Measurements from ENCODE around the gene TAF1. TPM values are rescaled to one million over a fixed set of nuclear protein-coding genes. Genes with fewer than 3 reads are reported as not detected.
"Not testable (repeated sequence)": the region's sequence is repeated elsewhere in the genome, so short reads cannot be mapped to it uniquely, and the experiment has no call there.

TAF1 gene
- total and polyA plus RNA-seq, 4 donors, result 5.5 to 58.5 (median 30.1) TPM

- H3K9me3 ChIP-seq (ENCODE audit: control insufficient read depth, low read length); intact Hi-C loops (cut with DNase I); H3K4me1 ChIP-seq (ENCODE audit: control insufficient read depth in 1 of 2, insufficient read depth in 2 of 2, low read length in 2 of 2); DNase-seq; H3K27me3 ChIP-seq (ENCODE audit: control insufficient read depth in 1 of 2, insufficient read depth in 2 of 2, low read length in 1 of 2); H3K27ac ChIP-seq (ENCODE audit: low read depth in 1 of 2, low read length in 2 of 2); ATAC-seq (ENCODE audit: low FRiP score); H3K36me3 ChIP-seq (ENCODE audit: control insufficient read depth in 1 of 2, insufficient read depth in 2 of 2, low read length in 1 of 2); H3K4me3 ChIP-seq (ENCODE audit: low read length in 2 of 2): not testable (repeated sequence)
- 7% methylated on average over 1 to 2 of the region's 6 CpGs for WGBS, 2 donors
Observed at GRCh38 chrX:71349867-71350266, 16.3 kb upstream of the TAF1 start.

GRCh38 chrX:71352439-71352838, 13.7 kb upstream of the TAF1 start:
- ATAC-seq (ENCODE audit: low FRiP score); H3K27ac ChIP-seq (ENCODE audit: low read depth in 1 of 2, low read length in 2 of 2); DNase-seq; H3K36me3 ChIP-seq (ENCODE audit: control insufficient read depth in 1 of 2, insufficient read depth in 2 of 2, low read length in 1 of 2); intact Hi-C loops (cut with DNase I); H3K4me3 ChIP-seq (ENCODE audit: low read length in 2 of 2); H3K4me1 ChIP-seq (ENCODE audit: control insufficient read depth in 1 of 2, insufficient read depth in 2 of 2, low read length in 2 of 2); H3K27me3 ChIP-seq (ENCODE audit: control insufficient read depth in 1 of 2, insufficient read depth in 2 of 2, low read length in 1 of 2); H3K9me3 ChIP-seq (ENCODE audit: control insufficient read depth, low read length): not testable (repeated sequence)
- WGBS, 2 donors, result 57 to 83% methylated on average over 5 of the region's 5 CpGs

GRCh38 chrX:71364221-71364620, 1.9 kb upstream of the TAF1 start:
- H3K9me3 ChIP-seq (ENCODE audit: control insufficient read depth, low read length), result no peaks in the 10 kb centered on the region
- intact Hi-C loops (cut with DNase I), result loop anchor here in 1 of 2 donors (10.0 kb wide), 2 partner anchors 109 to 179 kb away; partner anchors contain the start of gene ZMYM3

GRCh38 chrX:71365356-71365874, 742 bp upstream of the TAF1 start:
- Histone ChIP-seq H3K27me3 (ENCODE audit: control insufficient read depth in 1 of 2, insufficient read depth in 2 of 2, low read length in 1 of 2) (no peaks in the 10 kb centered on the region), H3K36me3 (ENCODE audit: control insufficient read depth in 1 of 2, insufficient read depth in 2 of 2, low read length in 1 of 2) (no peaks in the 10 kb centered on the region), H3K4me3 (ENCODE audit: low read length in 2 of 2) (peak overlapping the region; percentile 25 to 90), H3K9me3 (ENCODE audit: control insufficient read depth, low read length) (no peaks in the 10 kb centered on the region), H3K27ac (ENCODE audit: low read depth in 1 of 2, low read length in 2 of 2) (peak overlapping the region in 1 of 2 donors; percentile 93), H3K4me1 (ENCODE audit: control insufficient read depth in 1 of 2, insufficient read depth in 2 of 2, low read length in 2 of 2) (no peaks in the 10 kb centered on the region)
- ATAC-seq (ENCODE audit: low FRiP score) (peak; percentile 5), DNase-seq (no peak)
- intact Hi-C loops (cut with DNase I), result loop anchor here in 1 of 2 donors (10.0 kb wide), 2 partner anchors 111 to 181 kb away; partner anchors contain the start of gene ZMYM3
- 0 to 33% methylated on average over 16 of the region's 16 CpGs for WGBS, 2 donors

More at GRCh38 chrX:71364221-71364620, 1.9 kb upstream of the TAF1 start:
- DNase-seq (no peak), ATAC-seq (ENCODE audit: low FRiP score) (no peak)
- WGBS, 2 donors, result 93 to 96% methylated on average over 14 of the region's 14 CpGs
- H3K4me3 ChIP-seq (ENCODE audit: low read length in 2 of 2), result no peak overlapping the region
- no peaks in the 10 kb centered on the region for H3K4me1 ChIP-seq (ENCODE audit: control insufficient read depth in 1 of 2, insufficient read depth in 2 of 2, low read length in 2 of 2)
- no peaks in the 10 kb centered on the region for H3K36me3 ChIP-seq (ENCODE audit: control insufficient read depth in 1 of 2, insufficient read depth in 2 of 2, low read length in 1 of 2)
- H3K27me3 ChIP-seq (ENCODE audit: control insufficient read depth in 1 of 2, insufficient read depth in 2 of 2, low read length in 1 of 2), result no peaks in the 10 kb centered on the region
- no peak overlapping the region for H3K27ac ChIP-seq (ENCODE audit: low read depth in 1 of 2, low read length in 2 of 2)

- peak in 1 of 2 donors; percentile 77 for DNase-seq
- Histone ChIP-seq H3K27me3 (ENCODE audit: control insufficient read depth in 1 of 2, insufficient read depth in 2 of 2, low read length in 1 of 2) (no peaks in the 10 kb centered on the region), H3K27ac (ENCODE audit: low read depth in 1 of 2, low read length in 2 of 2) (peak overlapping the region in 1 of 2 donors; percentile 90), H3K9me3 (ENCODE audit: control insufficient read depth, low read length) (no peaks in the 10 kb centered on the region), H3K4me1 (ENCODE audit: control insufficient read depth in 1 of 2, insufficient read depth in 2 of 2, low read length in 2 of 2) (no peaks in the 10 kb centered on the region), H3K4me3 (ENCODE audit: low read length in 2 of 2) (peak overlapping the region; percentile 39 to 72), H3K36me3 (ENCODE audit: control insufficient read depth in 1 of 2, insufficient read depth in 2 of 2, low read length in 1 of 2) (no peaks in the 10 kb centered on the region)
- intact Hi-C loops (cut with DNase I), result loop anchor here in 1 of 2 donors (10.0 kb wide), 2 partner anchors 112 to 182 kb away; partner anchors contain the start of gene ZMYM3
- WGBS, 2 donors, result 0 to 40% methylated on average over 34 to 36 of the region's 36 CpGs
- peak; percentile 31 for ATAC-seq (ENCODE audit: low FRiP score)
Observed at GRCh38 chrX:71366674-71367256, 608 bp downstream of the TAF1 start.

- no peaks in the 10 kb centered on the region for H3K9me3 ChIP-seq (ENCODE audit: control insufficient read depth, low read length)
- H3K27me3 ChIP-seq (ENCODE audit: control insufficient read depth in 1 of 2, insufficient read depth in 2 of 2, low read length in 1 of 2), result no peaks in the 10 kb centered on the region
- intact Hi-C loops (cut with DNase I), result loop anchor here in 1 of 2 donors (10.0 kb wide), 2 partner anchors 113 to 183 kb away; partner anchors contain the start of gene ZMYM3
- no peak overlapping the region for H3K4me3 ChIP-seq (ENCODE audit: low read length in 2 of 2)
- ATAC-seq (ENCODE audit: low FRiP score) (no peak), DNase-seq (no peak)
- H3K4me1 ChIP-seq (ENCODE audit: control insufficient read depth in 1 of 2, insufficient read depth in 2 of 2, low read length in 2 of 2), result no peaks in the 10 kb centered on the region
- H3K36me3 ChIP-seq (ENCODE audit: control insufficient read depth in 1 of 2, insufficient read depth in 2 of 2, low read length in 1 of 2), result no peaks in the 10 kb centered on the region
- H3K27ac ChIP-seq (ENCODE audit: low read depth in 1 of 2, low read length in 2 of 2), result peak overlapping the region in 1 of 2 donors; percentile 90
- WGBS, 2 donors, result 20 to 53% methylated on average over 14 of the region's 14 CpGs
Observed at GRCh38 chrX:71367396-71367795, 1.2 kb downstream of the TAF1 start.

- H3K27ac ChIP-seq (ENCODE audit: low read depth in 1 of 2, low read length in 2 of 2), result no peak overlapping the region
- H3K4me3 ChIP-seq (ENCODE audit: low read length in 2 of 2), result no peak overlapping the region
- intact Hi-C loops (cut with DNase I), result no loop called here
- H3K9me3 ChIP-seq (ENCODE audit: control insufficient read depth, low read length), result no peaks in the 10 kb centered on the region
- H3K36me3 ChIP-seq (ENCODE audit: control insufficient read depth in 1 of 2, insufficient read depth in 2 of 2, low read length in 1 of 2), result no peaks in the 10 kb centered on the region
- no peak for ATAC-seq (ENCODE audit: low FRiP score)
- no peak for DNase-seq
- H3K27me3 ChIP-seq (ENCODE audit: control insufficient read depth in 1 of 2, insufficient read depth in 2 of 2, low read length in 1 of 2), result no peaks in the 10 kb centered on the region
- no peaks in the 10 kb centered on the region for H3K4me1 ChIP-seq (ENCODE audit: control insufficient read depth in 1 of 2, insufficient read depth in 2 of 2, low read length in 2 of 2)
- WGBS, 2 donors, result 81 to 85% methylated on average over 4 of the region's 4 CpGs
Observed at GRCh38 chrX:71372388-71372787, 6.2 kb downstream of the TAF1 start.

GRCh38 chrX:71378732-71379131, 12.6 kb downstream of the TAF1 start:
- H3K36me3 ChIP-seq (ENCODE audit: control insufficient read depth in 1 of 2, insufficient read depth in 2 of 2, low read length in 1 of 2), result no peaks in the 10 kb centered on the region

GRCh38 chrX:71391725-71392124, 25.6 kb downstream of the TAF1 start:
- H3K4me3 ChIP-seq (ENCODE audit: low read length in 2 of 2); H3K27me3 ChIP-seq (ENCODE audit: control insufficient read depth in 1 of 2, insufficient read depth in 2 of 2, low read length in 1 of 2); H3K4me1 ChIP-seq (ENCODE audit: control insufficient read depth in 1 of 2, insufficient read depth in 2 of 2, low read length in 2 of 2); intact Hi-C loops (cut with DNase I); H3K27ac ChIP-seq (ENCODE audit: low read depth in 1 of 2, low read length in 2 of 2); H3K9me3 ChIP-seq (ENCODE audit: control insufficient read depth, low read length); H3K36me3 ChIP-seq (ENCODE audit: control insufficient read depth in 1 of 2, insufficient read depth in 2 of 2, low read length in 1 of 2); ATAC-seq (ENCODE audit: low FRiP score); DNase-seq: not testable (repeated sequence)
- 86 to 97% methylated on average over 4 of the region's 4 CpGs for WGBS, 2 donors

More at GRCh38 chrX:71378732-71379131, 12.6 kb downstream of the TAF1 start:
- Histone ChIP-seq H3K9me3 (ENCODE audit: control insufficient read depth, low read length) (no peaks in the 10 kb centered on the region), H3K4me3 (ENCODE audit: low read length in 2 of 2) (no peak overlapping the region), H3K4me1 (ENCODE audit: control insufficient read depth in 1 of 2, insufficient read depth in 2 of 2, low read length in 2 of 2) (no peaks in the 10 kb centered on the region), H3K27ac (ENCODE audit: low read depth in 1 of 2, low read length in 2 of 2) (no peak overlapping the region), H3K27me3 (ENCODE audit: control insufficient read depth in 1 of 2, insufficient read depth in 2 of 2, low read length in 1 of 2) (no peaks in the 10 kb centered on the region)
- 91 to 92% methylated on average over 3 of the region's 3 CpGs for WGBS, 2 donors
- no peak for DNase-seq
- intact Hi-C loops (cut with DNase I), result no loop called here
- ATAC-seq (ENCODE audit: low FRiP score), result no peak
